ENCODE data around the gene ZNF117.

ZNF117 gene

DNA sequence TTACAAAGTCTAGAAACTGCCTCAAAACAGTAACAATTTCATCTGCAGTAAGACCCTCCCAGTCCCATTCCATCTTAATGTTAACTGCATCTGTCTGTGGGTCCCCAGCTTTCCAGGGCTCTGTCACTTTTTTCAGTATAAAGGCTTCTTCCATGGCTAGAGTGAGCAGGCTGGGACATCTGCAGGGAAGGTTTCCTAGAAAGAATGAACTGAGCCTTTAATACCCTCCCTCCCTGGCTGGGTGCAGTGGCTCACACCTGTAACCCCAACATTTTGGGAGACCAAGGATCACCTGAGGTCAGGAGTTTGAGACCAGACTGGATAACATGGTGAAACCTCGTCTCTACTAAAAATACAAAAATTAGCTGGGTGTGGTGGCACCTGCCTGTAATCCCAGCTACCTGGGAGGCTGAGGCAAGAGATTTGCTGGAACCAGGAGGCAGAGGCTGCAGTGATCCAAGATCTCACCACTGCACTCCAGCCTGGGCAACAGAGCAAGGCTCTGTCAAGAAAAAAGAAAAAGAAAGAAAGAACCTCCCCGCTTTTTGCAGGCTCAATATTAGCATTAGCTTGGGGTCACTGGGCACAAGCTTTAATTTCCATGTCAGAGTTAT lies 12.2 kb upstream of the ZNF117 start:
- no peak overlapping the region for H3K27ac Mint-ChIP-seq
- no peak for DNase-seq
- H3K9me3 Mint-ChIP-seq, result peaks cover 36 to 38% of the 10 kb centered on the region in 2 donors
- H3K4me3 Mint-ChIP-seq, result no peak overlapping the region
- H3K27me3 Mint-ChIP-seq, result no peaks in the 10 kb centered on the region
- no peak for ATAC-seq
- peaks cover 28% of the 10 kb centered on the region for H3K4me1 Mint-ChIP-seq

DNA sequence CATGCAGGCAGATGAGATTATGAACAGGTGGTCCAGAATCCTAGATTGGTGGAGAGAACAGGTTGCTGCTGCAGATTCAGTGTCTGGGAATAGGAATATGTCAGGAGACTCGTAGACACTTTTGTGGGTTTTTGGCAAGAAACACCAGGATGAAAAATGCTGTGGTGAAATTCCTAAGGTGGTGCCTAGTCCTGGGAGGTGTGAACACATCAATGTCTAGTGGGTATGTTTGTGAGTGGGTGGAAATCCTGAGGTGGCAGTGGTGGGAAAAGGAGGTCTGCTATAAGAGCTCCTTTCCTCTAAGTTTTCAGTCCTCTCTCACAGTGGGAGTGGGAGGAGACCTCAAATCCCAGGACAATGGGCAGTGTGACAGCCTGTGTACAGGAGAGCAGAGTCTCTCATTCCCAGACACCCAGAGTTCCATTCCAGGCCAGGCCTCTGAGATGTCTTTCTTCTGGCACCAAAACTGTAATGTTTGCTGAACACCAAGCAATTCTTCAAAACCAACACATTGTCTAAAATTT lies 10.5 kb upstream of the ZNF117 start:
- Mint-ChIP-seq H3K9me3 (peaks cover 49 to 55% of the 10 kb centered on the region in 2 donors), H3K4me1 (peaks cover 17% of the 10 kb centered on the region), H3K4me3 (no peak overlapping the region), H3K27me3 (no peaks in the 10 kb centered on the region), H3K27ac (no peak overlapping the region)
- ATAC-seq, result no peak
- DNase-seq, result no peak

DNA sequence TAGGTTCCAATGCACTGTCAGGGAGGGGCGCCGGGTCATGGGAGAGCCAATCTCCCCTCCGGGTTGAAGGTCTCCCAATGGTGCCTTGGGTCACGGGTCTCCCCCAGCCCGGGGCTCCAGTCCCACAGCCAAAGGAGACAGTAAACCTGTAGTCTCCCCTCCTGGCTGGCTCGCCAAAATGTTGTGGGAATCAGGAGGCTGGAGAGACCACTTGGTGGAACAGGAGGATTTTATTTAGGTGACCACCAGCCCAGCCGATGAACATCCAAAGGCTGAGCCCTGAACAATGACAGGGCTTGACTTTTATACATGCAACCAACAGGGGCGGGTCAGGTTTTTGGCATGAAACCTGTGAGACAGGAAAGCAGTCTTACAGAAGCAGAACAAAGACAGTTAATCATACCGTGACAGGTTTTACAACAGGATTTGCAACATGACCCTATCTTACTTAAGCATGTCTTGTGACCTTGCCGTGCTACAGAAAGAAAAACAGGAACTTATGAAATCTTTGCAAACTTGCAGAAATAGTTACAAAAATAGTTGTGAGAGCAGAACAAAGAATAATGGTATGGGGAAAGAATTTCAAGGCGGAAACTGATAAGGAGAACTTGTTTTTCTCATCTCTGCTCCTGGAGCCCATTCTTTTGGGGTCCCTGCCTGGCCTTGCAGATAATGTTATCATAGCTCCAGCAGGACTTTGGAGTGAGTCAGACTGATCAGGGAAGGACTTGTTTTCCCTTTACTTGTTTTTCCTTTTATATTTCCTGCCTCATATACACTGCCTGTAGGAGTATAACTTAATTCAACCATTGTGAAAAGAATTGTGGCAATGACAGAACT lies 8.5 kb upstream of the ZNF117 start:
- no peak for ATAC-seq

DNA sequence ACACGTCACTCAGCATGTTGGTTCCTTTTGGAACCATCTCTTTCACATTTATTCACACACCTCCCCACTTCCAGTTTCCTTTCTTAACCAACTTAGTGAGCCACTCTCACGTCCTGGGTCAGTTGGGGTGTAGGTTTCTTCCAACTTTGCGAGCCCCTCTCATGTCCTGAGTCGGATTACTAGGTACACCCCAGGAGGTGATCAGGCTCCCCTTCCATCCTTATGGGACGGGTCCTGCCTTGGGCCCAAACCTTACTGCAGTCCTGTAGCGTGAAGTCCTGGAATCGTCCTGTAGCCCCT lies 8.0 kb upstream of the ZNF117 start:
- Mint-ChIP-seq H3K4me3 (no peak overlapping the region), H3K9me3 (peaks cover 57 to 69% of the 10 kb centered on the region in 2 donors), H3K27me3 (no peaks in the 10 kb centered on the region), H3K27ac (no peak overlapping the region), H3K4me1 (peaks cover 2% of the 10 kb centered on the region)
- DNase-seq (no peak), ATAC-seq (no peak)

More for the DNA sequence above, 8.5 kb upstream of the ZNF117 start:
- DNase-seq, result no peak
- Mint-ChIP-seq H3K27ac (no peak overlapping the region), H3K4me1 (peaks cover 5% of the 10 kb centered on the region), H3K4me3 (no peak overlapping the region), H3K27me3 (no peaks in the 10 kb centered on the region), H3K9me3 (peaks cover 54 to 65% of the 10 kb centered on the region in 2 donors)

DNA sequence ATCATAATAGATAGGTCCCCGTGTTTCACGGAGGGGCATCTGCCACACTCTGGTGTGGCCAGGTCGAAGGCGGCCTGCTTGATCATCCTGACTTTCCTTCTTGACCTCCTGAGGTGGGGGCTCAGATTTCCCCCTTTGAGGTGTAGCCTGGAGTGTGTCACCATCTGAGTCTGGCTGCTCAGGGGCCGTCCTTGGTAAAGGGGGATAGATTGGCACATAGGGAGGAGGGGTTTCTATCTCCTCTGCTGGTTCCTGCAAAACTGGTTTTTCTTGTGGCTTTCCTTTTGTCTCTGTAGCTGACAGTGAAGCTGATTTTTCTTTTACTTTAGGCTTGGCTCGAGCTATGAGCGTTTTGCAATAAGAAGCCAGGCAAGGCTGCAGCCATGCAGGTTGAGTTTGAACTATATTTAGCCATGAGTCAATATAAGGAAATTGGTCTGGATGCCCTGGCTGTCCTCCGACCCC lies 7.1 kb upstream of the ZNF117 start:
- DNase-seq (no peak), ATAC-seq (no peak)
- Mint-ChIP-seq H3K27me3 (no peaks in the 10 kb centered on the region), H3K4me3 (no peak overlapping the region), H3K4me1 (no peaks in the 10 kb centered on the region), H3K9me3 (peaks cover 63 to 76% of the 10 kb centered on the region in 2 donors), H3K27ac (no peak overlapping the region)

DNA sequence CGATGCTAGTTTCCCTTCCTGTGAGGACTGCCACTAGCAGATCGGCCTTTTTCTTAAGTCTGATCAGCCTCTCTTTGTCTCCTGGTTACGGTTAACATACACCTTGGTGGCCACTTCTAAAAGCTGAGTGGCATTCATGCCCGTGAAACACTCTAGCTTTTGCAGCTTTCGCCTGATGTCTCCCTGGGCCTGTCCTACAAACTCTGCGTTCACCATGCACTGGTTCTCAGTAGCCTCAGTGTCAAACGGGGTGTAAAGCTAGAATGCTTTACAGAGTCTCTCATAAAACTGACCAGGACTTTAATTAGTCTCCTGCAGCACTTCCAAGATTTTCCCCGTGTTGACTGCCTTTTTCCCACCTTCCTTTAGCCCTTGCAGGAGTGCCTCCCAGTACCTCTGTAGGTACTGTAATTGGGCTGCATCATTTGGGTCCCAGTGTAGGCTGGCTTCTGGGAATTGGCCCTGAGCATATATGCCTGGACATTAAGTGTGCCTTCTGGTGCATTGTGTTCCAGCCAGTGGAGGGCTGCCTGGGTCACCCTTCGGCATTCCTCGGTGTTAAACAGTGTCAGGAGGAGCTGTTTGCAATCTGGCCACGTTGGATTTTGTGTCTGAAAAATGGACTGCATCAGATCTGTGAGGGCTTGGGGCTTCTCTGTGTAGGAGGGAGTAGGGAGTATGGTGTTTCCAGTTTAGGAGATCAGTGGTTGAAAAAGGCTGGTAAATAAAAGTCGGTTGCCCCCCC lies 6.5 kb upstream of the ZNF117 start:
- DNase-seq, result no peak
- no peak overlapping the region for H3K4me3 Mint-ChIP-seq
- H3K9me3 Mint-ChIP-seq, result peaks cover 65 to 77% of the 10 kb centered on the region in 2 donors
- no peaks in the 10 kb centered on the region for H3K27me3 Mint-ChIP-seq
- no peak overlapping the region for H3K27ac Mint-ChIP-seq
- H3K4me1 Mint-ChIP-seq, result no peaks in the 10 kb centered on the region
- no peak for ATAC-seq

DNA sequence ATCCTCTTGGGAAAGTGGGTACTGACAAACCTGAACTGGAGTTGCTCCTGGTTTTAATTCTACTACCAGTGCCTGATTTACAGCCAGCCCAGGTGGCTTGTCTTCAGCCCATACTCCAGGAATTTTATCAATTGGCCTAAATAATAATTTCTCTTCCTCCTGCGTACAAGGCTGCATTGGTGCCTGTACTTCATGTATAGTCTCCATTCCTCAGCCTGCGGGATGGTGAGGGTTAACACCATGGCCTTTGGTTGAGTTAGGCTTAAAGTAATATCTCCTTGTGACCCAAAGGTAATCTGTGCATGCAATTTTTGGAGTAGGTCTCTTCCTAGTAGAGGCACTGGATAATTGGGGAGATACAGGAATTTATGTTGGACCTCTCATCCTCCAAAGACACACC lies 5.5 kb upstream of the ZNF117 start:
- DNase-seq (no peak), ATAC-seq (no peak)
- Mint-ChIP-seq H3K9me3 (peaks cover 66 to 81% of the 10 kb centered on the region in 2 donors), H3K27me3 (no peaks in the 10 kb centered on the region), H3K4me1 (no peaks in the 10 kb centered on the region), H3K27ac (no peak overlapping the region), H3K4me3 (no peak overlapping the region)

DNA sequence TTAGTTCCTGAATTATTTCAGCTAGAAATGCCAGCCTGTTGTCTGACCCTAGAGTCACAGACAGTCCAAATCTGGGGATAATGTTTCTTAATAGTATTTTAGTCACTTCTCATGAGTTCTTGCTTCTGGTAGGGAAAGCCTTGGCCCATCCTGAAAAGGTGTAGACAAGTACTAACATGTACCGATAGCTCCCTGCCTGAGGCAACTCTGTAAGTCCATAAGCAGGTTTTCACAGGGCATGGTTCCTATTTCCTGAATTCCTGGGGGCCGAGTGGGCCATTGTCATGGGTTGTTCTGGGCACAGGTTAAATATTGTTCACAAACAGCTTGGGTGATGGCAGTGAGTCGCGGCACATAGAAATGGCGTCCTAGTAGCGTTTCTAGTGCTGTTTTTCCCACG lies 3.1 kb upstream of the ZNF117 start:
- H3K4me3 Mint-ChIP-seq, result no peak overlapping the region
- H3K27ac Mint-ChIP-seq, result no peak overlapping the region
- peaks cover 63 to 85% of the 10 kb centered on the region in 2 donors for H3K9me3 Mint-ChIP-seq
- no peaks in the 10 kb centered on the region for H3K27me3 Mint-ChIP-seq
- no peaks in the 10 kb centered on the region for H3K4me1 Mint-ChIP-seq
- ATAC-seq (no peak), DNase-seq (no peak)

DNA sequence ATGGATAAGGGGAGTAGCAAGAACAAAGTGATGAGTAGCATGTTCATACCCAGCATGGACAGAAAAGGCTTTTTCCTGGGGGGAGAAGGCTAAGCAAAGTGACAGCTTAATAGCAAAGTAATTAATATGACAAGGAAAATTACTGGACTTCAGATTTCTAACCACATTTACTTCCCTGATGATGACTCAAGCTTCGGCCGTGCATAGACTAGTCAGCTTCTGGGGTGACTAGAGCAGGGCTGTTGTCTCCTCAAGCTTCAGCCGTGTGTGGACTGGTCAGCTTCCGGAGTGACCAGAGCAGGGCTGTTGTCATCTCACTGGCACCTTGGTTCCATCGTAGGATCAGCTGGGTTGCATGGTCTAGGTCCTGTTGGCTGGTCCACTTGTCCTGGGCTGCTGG lies 2.1 kb upstream of the ZNF117 start:
- ATAC-seq (no peak), DNase-seq (no peak)
- peaks cover 65 to 85% of the 10 kb centered on the region in 2 donors for H3K9me3 Mint-ChIP-seq
- H3K27me3 Mint-ChIP-seq, result no peaks in the 10 kb centered on the region
- H3K4me3 Mint-ChIP-seq, result no peak overlapping the region
- H3K27ac Mint-ChIP-seq, result no peak overlapping the region
- no peaks in the 10 kb centered on the region for H3K4me1 Mint-ChIP-seq

DNA sequence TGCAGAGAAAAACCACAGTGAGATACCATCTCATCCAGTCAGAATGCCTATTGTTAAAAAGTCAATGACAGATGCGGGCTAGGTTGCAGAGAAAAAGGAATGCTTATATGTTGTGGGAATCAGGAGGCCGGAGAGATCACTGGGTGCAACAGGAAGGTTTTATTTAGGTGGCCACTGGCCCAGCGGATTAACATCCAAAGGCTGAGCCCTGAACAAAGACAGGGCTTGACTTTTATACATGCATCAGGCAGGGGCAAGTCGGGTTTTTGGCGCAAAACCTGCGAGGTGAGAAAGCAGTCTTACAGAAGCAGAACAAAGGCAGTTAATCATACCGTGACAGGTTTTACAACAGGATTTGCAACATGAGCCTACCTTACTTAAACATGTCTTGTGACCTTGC lies 620 bp downstream of the ZNF117 start:
- no peak overlapping the region for H3K4me3 Mint-ChIP-seq
- H3K27ac Mint-ChIP-seq, result no peak overlapping the region
- DNase-seq (no peak), ATAC-seq (no peak)
- H3K27me3 Mint-ChIP-seq, result no peaks in the 10 kb centered on the region
- no peaks in the 10 kb centered on the region for H3K4me1 Mint-ChIP-seq
- peaks cover 70 to 88% of the 10 kb centered on the region in 2 donors for H3K9me3 Mint-ChIP-seq

DNA sequence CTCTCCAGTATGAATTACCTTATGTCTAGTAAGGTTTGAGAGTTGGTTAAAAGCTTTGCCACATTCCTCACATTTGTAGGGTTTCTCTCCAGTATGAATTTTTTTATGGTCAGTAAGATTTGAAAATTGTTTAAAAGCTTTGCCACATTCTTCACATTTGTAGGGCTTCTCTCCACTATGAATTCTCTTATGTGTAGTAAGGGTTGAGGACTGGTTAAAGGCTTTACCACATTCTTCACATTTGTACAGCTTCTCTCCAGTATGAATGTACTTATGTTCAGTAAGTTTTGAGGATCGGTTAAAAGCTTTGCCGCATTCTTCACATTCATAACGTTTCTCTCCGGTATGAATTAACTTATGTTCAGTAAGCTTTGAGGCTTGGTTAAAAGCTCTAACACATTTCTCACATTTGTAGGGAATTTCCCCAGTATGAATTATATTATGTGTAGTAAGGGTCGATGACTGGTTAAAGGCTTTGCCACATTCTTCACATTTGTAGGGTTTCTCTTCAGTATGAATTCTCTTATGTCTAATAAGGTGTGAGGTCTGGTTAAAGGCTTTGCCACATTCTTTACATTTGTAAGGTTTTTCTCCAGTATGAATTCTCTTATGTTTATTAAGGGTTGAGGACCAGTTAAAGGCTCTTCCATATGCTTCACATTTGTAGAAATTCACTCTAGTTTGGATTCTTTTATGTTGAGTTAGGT lies 12.2 kb downstream of the ZNF117 start:
- Mint-ChIP-seq H3K27me3 (no peaks in the 10 kb centered on the region), H3K4me1 (no peaks in the 10 kb centered on the region), H3K27ac (no peak overlapping the region), H3K4me3 (no peak overlapping the region), H3K9me3 (peaks cover 36 to 58% of the 10 kb centered on the region in 2 donors)
- no peak for DNase-seq
- ATAC-seq, result no peak

DNA sequence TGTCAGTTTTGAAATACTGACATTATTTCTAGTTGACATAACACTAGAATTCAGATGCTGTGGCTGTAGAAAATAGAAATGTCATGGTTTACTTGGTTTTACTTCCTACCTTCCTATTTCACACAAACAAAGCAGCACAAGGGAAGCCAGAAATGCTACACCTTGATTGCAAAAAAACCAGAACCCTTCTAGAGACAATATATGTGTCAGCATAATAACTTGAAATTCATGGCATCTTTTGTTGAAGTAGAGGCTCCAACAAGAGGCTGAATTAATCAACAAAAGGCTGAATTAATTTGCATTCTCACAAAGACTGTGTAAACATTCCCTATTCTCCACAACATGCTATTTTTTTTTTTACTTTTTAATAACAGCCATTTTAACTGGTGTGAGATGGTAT lies 25.2 kb downstream of the ZNF117 start:
- DNase-seq (no peak), ATAC-seq (no peak)
- H3K9me3 Mint-ChIP-seq, result peaks cover 0 to 18% of the 10 kb centered on the region in 2 donors
- no peaks in the 10 kb centered on the region for H3K4me1 Mint-ChIP-seq
- H3K27me3 Mint-ChIP-seq, result peaks cover 7% of the 10 kb centered on the region
- no peak overlapping the region for H3K27ac Mint-ChIP-seq
- no peak overlapping the region for H3K4me3 Mint-ChIP-seq

DNA sequence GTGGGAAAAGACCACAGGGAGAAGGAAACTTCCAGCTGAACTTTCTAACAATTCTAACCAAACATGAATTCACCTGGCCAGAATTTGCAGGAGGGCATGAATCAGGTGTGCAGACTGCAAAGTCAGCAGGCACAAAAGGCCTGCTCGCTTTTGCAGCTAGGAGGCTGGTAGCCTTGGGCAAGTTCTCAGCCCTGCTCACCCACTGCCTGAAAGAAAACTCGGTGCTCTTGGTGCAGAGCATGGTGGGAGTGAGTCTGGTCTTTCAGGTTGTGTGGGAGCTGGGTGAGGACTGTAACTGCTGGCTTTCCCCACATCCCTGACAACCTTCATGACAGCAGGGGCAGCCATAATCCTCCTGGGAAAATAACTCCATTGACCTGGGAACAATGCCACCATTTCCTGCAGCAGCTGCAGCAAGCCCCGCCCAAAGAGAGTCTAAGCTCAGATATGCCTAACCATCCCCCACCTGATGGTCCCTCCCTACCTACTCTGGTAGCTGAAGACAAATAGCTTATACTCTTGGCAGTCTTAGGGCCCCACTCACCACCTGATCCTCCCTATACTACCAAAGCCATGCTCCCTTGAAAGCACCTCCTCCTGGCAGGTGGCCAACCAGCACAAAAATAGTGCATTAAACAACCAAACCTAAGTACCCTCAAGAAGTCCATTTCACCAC lies 31.6 kb downstream of the ZNF117 start:
- Mint-ChIP-seq H3K27me3 (peaks cover 25% of the 10 kb centered on the region), H3K4me3 (no peak overlapping the region), H3K27ac (no peak overlapping the region), H3K9me3 (peaks cover 7 to 10% of the 10 kb centered on the region in 2 donors), H3K4me1 (no peaks in the 10 kb centered on the region)
- DNase-seq, result no peak
- ATAC-seq, result no peak

DNA sequence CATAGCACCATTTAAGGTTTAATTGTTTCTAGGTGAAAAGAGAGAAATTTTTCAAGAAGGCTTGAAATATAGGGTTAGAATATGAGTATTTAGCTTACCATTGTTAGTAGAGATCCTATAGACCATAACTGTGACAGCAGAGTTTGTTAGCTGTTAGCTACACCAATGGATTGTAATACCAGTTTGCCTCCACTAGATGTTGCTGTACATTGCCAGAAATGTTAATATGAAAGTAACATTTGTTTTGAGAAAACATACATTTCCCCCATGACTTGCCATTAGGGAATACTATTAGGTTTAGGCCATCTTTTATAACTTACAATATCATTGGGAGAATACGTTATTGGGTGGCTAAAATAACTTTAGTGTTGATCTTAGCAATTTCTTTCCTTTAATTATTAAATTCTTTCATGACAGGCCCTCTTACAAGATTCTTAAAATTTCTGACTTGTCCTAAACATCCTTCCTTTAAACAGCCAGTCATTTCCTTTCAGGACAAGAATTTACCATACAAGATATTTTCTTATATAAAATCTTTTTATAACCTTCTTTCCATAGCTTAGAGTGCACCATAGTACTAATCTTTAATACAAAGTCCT lies 39.5 kb downstream of the ZNF117 start:
- Mint-ChIP-seq H3K27me3 (peaks cover 44% of the 10 kb centered on the region), H3K4me3 (no peak overlapping the region), H3K4me1 (no peaks in the 10 kb centered on the region), H3K27ac (no peak overlapping the region), H3K9me3 (no peaks in the 10 kb centered on the region)
- ATAC-seq, result no peak
- no peak for DNase-seq

Data from stimulated activated naive CD8-positive, alpha-beta T cell treated with anti-CD3 and anti-CD28 coated beads, Interleukin-15, amount 100 ng/mL, for 72 hours (primary cell).